SK-N-MC (cell line): ENCODE data around the gene RIGI.

Experiments used
- EZH2 ChIP-seq: fragments of 200-600 bp; sonication (generic); IDR thresholded peaks from one replicate; pipeline ENCODE4 v1.6.1; 2017; ENCODE audit warnings: antibody characterized with exemption
- FOXP2 ChIP-seq: optimal IDR thresholded peaks from 2 replicates; pipeline ENCODE3; 2011; ENCODE audit warnings: mild to moderate bottlenecking, moderate library complexity; ENCODE audit not compliant: insufficient read depth; ENCODE audit errors: extremely low read length, control extremely low read depth
- POLR2AphosphoS5 ChIP-seq: IDR thresholded peaks from 2 replicates; pipeline ENCODE4 v1.6.1; 2012; ENCODE audit warnings: mild to moderate bottlenecking, low read depth, low read length, borderline replicate concordance

- TF ChIP-seq EZH2 = no peak
- no peak for TF ChIP-seq POLR2AphosphoS5
- TF ChIP-seq FOXP2 = no peak
These were observed 2.1 kb downstream of the RIGI start for GRCh38 chr9:32523910-32524309.
